Measurements from ENCODE around the gene UGT1A9.

DNA sequence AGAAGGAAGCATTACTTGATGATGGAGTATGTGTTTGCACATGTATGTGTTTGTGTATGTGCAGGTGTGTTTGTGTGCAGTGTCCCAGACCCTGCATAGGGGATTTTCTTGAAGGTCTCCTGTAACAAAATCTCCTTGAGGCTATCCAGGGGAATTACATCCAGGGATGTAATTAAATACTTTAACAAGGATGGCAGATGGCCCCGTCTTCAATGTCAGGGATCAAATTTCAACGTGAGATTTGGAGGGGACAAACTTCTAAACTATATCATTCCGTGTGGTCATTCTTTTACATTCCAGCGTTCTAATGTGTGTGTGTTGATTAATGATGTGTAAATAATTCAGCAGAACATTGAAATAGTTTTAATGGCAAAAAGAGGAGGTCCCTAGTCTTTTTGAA, 3.3 kb downstream of the UGT1A9 start:
- TF ChIP-seq, protein P1, sequence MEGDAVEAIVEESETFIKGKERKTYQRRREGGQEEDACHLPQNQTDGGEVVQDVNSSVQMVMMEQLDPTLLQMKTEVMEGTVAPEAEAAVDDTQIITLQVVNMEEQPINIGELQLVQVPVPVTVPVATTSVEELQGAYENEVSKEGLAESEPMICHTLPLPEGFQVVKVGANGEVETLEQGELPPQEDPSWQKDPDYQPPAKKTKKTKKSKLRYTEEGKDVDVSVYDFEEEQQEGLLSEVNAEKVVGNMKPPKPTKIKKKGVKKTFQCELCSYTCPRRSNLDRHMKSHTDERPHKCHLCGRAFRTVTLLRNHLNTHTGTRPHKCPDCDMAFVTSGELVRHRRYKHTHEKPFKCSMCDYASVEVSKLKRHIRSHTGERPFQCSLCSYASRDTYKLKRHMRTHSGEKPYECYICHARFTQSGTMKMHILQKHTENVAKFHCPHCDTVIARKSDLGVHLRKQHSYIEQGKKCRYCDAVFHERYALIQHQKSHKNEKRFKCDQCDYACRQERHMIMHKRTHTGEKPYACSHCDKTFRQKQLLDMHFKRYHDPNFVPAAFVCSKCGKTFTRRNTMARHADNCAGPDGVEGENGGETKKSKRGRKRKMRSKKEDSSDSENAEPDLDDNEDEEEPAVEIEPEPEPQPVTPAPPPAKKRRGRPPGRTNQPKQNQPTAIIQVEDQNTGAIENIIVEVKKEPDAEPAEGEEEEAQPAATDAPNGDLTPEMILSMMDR (IDR thresholded peaks at IDR 0.05; ENCODE audit: insufficient read depth, low read length, poor library complexity, severe bottlenecking) = no peak
- no peak for TF ChIP-seq EZH2phosphoT487 (conservative IDR thresholded peaks at IDR 0.05; ENCODE audit: low read length)

Data from SU-DHL-6 (cell line).